Activated CD4-positive, alpha-beta memory T cell treated with anti-CD3 and anti-CD28 coated beads for 36 hours (primary cell): ENCODE measurements around the gene EIF3D. TPM values are rescaled to one million over a fixed set of nuclear protein-coding genes. Genes with fewer than 3 reads are reported as not detected.

Experiments
- CTCF ChIA-PET: fragments of 350-600 bp; sonication (Branson Sonifier 250); formaldehyde crosslinking; loops from one replicate; lab custom pipeline; 2021; ENCODE audit warnings: antibody characterized with exemption, inconsistent platforms; lab: Charles Lee
- POLR2A ChIA-PET: fragments of 350-600 bp; sonication (Branson Sonifier 250); formaldehyde crosslinking; loops from one replicate; lab custom pipeline; 2021; ENCODE audit warnings: antibody characterized with exemption; lab: Charles Lee
- DNase-seq: peaks from one replicate; pipeline ENCODE4 v3.0.0-alpha.2; 2020
- H3K27ac Mint-ChIP-seq: one replicate; pipeline ENCODE4 v1.8.0; 2021; ENCODE audit warnings: mixed read lengths
- H3K27me3 Mint-ChIP-seq: one replicate; pipeline ENCODE4 v1.8.0; 2021; ENCODE audit warnings: mixed read lengths
- H3K36me3 Mint-ChIP-seq: one replicate; pipeline ENCODE4 v1.8.0; 2021; ENCODE audit warnings: mixed read lengths
- H3K4me1 Mint-ChIP-seq: one replicate; pipeline ENCODE4 v1.8.0; 2021; ENCODE audit warnings: low read depth, mixed read lengths
- H3K4me3 Mint-ChIP-seq: one replicate; pipeline ENCODE4 v1.8.0; 2021; ENCODE audit warnings: mild to moderate bottlenecking, mixed read lengths
- H3K9me3 Mint-ChIP-seq: one replicate; pipeline ENCODE4 v1.8.0; 2021; ENCODE audit warnings: mixed read lengths
- intact Hi-C: fragments of 100-400 bp; cut with micrococcal nuclease; formaldehyde crosslinking; loops from one replicate; pipeline ENCODE4 v1.15.1; 2023
- total RNA-seq, 2 experiments: library from RNA; stranded (reverse); gene quantifications; one replicate each; pipeline ENCODE4 v1.2.3, GENCODE V29; 2021

EIF3D gene
- total RNA-seq, 2 experiments from 2014 or later: 314 to 321 TPM

DNA sequence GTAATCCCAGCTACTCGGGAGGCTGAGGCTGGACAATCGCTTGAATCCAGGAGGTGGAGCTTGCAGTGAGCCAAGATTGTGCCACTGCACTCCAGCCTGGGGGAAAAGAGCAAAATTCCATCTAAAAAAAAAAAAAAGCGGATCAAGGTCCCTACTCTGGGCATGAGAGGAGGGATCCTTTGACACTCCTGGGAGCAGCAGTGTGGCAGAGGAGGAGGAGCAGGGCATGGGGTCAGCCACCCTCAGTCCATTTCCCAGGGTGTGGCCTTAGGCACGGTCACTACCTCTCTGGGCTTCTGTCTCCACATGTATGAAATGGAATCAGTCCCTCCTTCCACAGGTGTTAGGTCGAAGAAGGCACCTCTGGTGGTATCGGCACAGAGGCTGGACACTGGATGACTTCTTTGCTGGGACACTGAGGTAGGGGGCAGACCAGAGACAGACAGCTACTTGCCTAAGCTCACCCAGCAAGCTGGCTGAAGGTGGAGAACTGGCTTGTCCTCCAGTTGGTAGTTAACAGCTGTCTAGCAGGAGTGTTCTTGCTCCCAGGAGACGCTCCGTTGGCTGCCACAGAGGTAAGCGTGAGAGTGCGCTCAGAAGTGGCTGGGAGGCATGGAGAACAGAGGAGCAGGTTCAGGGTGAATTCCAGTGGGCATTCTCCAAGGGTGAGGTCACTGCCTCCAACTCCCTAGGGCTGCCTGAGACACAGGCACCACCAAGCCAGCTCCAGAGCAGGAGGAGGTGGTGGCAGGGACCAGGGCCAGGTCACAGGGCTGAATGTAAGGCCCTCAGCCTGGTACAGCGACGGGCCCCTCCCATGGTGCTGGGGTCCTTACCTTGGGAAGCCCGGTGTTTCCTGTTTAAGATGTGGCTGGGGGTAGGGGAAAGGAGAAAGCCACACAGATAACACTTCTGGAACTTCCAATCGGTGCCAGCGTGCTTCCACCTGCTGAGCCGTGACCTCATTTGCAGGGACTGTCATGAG, 67.0 kb downstream of the EIF3D start:
- Mint-ChIP-seq H3K27me3 (no peaks in the 10 kb centered on the region), H3K36me3 (peaks cover 2% of the 10 kb centered on the region), H3K4me3 (no peak overlapping the region), H3K4me1 (peaks cover 3% of the 10 kb centered on the region), H3K9me3 (no peaks in the 10 kb centered on the region), H3K27ac (no peak overlapping the region)
- CTCF ChIA-PET: interaction anchor here (0.7 to 1.1 kb wide), 2 partner anchors 23 to 94 kb away, joined by 3 to 4 read pairs; no protein-coding TSS in a partner anchor
- POLR2A ChIA-PET: no interaction called here
- intact Hi-C loops: no loop called here
- DNase-seq: no peak

Other genes starting within 250 kb of the EIF3D start
- gene MYH9, start 141.2 kb downstream of the EIF3D start, total RNA-seq: 100 to 1,000 TPM; 712 to 720 TPM
- 10 to 100 TPM; 94.3 to 97.0 TPM for gene TXN2, start 47.5 kb downstream of the EIF3D start, total RNA-seq
- 10 to 100 TPM; 15.2 to 15.9 TPM for gene FOXRED2, start 22.1 kb downstream of the EIF3D start, total RNA-seq
- not detected for gene CACNG2, start 174.6 kb upstream of the EIF3D start, total RNA-seq
- gene IFT27, start 247.0 kb upstream of the EIF3D start, total RNA-seq: 10 to 100 TPM; 27.9 to 32.1 TPM